ENCODE data around the gene ZNF444. TPM values are rescaled to one million over a fixed set of nuclear protein-coding genes. Genes with fewer than 3 reads are reported as not detected.

Gene ZNF444
- total and polyA plus RNA-seq, 2 of the 4 experiments (the other 2 are of a cell fraction) = 2.5 to 20.3 TPM

DNA sequence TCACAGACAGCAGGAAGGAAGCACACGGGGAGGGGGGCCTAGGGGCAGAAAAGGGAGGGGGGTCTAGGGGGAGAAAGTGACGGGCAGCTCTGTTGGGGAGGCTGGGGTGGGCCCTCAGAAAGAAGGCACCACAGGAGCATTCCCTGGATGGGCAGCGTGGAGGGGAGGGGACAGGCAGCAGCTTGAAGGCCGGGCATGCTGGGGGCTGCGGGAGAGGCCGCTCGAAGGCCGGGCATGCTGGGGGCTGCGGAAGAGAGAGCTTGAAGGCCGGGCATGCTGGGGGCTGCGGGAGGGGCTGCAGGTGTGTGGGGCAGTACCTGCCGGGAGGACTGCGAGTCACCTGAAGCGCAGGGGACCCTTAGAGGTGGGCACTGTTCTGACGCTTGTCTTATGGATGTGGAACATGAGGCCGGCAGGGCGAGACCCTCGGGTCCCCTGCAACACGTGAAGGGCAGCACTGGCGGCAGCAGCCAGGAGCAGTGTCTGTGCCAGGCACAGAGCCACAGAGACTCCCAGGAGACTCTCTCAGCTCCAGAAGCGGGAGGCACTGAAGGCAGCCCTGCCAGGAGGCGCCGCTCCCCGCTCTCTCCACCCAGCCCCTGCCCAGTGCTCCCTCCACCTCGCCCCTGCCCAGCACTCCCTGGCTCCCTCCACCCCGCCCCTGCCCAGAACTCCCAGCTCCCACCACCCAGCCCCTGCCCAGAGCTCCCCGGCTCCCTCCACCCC lies 33.3 kb upstream of the ZNF444 start:
- peaks cover 3 to 57% of the 10 kb centered on the region in 2 experiments; a peak in 3 of 4 replicates for H3K79me1 ChIP-seq (ENCODE audit: low read depth in 1 of 2, low read length in 2 of 2)
- no peak overlapping the region for H3K56ac ChIP-seq (ENCODE audit: extremely low read depth, insufficient read depth, low read length)
- dilution Hi-C loops (cut with HindIII; ENCODE audit: low sequenced_read_pairs, unreplicated experiment) = no loop called here
- ATAC-seq (ENCODE audit: low read depth) (no peak), DNase-seq (no peak)
- intact Hi-C loops (cut with micrococcal nuclease) = no loop called here
- H3K9me3 ChIP-seq (ENCODE audit: control insufficient read depth, insufficient read depth, low read length) = no peaks in the 10 kb centered on the region
- H3K18ac ChIP-seq (ENCODE audit: low read depth, low read length) = no peak overlapping the region
- H3K4me3 ChIP-seq (ENCODE audit: insufficient read depth, low read depth, low read length) = no peak overlapping the region
- H3K36me3 ChIP-seq (ENCODE audit: control insufficient read depth, insufficient read depth, low read length) = peaks cover 4% of the 10 kb centered on the region; the same call in 1 of the 2 replicates
- peaks cover 6% of the 10 kb centered on the region; the same call in 1 of the 2 replicates for H3K9me1 ChIP-seq (ENCODE audit: insufficient read depth, low read length)
- no peak overlapping the region for H2BK15ac ChIP-seq (ENCODE audit: low read depth, low read length)
- no peak overlapping the region for H4K5ac ChIP-seq (ENCODE audit: low read depth, low read length)
- no peak overlapping the region for H2BK120ac ChIP-seq (ENCODE audit: low read depth, low read length)
- peaks cover 30% of the 10 kb centered on the region for H3K4me1 ChIP-seq (ENCODE audit: control insufficient read depth, insufficient read depth, low read length)
- no peak overlapping the region for H3K4me2 ChIP-seq (ENCODE audit: low read depth, low read length)
- H2AK9ac ChIP-seq (replicated peaks; ENCODE audit: low read depth, low read length, poor library complexity) = no peak overlapping the region
- ChIA-PET CTCF (interaction anchor here (0.6 kb wide), 1 partner anchor 779 kb away, joined by 4 read pairs; no protein-coding TSS in a partner anchor), POLR2A (ENCODE audit: unreplicated experiment) (interaction anchor here (0.6 kb wide), 1 partner anchor 14 kb away, joined by 6 read pairs; no protein-coding TSS in a partner anchor)
- 76% methylated on average over 12 of the region's 27 CpGs; no CpG with 5 or more reads in 1 of the 2 experiments for WGBS, 2 experiments (ENCODE audit: extremely low coverage in 2 of 2, insufficient read length in 1 of 2)
- H2AFZ ChIP-seq (replicated peaks; ENCODE audit: low read length, poor library complexity) = no peak overlapping the region
- H4K8ac ChIP-seq (ENCODE audit: low read depth in 2 of 2, low read length in 2 of 2) = no peak overlapping the region
- no peak overlapping the region for H2AK5ac ChIP-seq (ENCODE audit: low read depth, low read length)
- TF ChIP-seq MAFK (IDR thresholded peaks at IDR 0.05; ENCODE audit: low read depth, low read length) (no peak), RCOR1 (IDR thresholded peaks at IDR 0.05; ENCODE audit: insufficient replicate concordance, low read length) (no peak), CHD1 (IDR thresholded peaks at IDR 0.05; ENCODE audit: low read depth, low read length) (no peak), MXI1 (IDR thresholded peaks at IDR 0.05; ENCODE audit: borderline replicate concordance, low read depth, low read length) (no peak)
- H4K91ac ChIP-seq (ENCODE audit: insufficient read depth, low read depth, low read length) = no peak overlapping the region
- no peak overlapping the region for H3K27ac ChIP-seq (ENCODE audit: insufficient read depth, low read length)
- H2BK20ac ChIP-seq (ENCODE audit: low read depth, low read length) = no peak overlapping the region
- in situ Hi-C loops (cut with MboI; ENCODE audit: low sequenced_read_pairs) = no loop called here
- H2BK5ac ChIP-seq (ENCODE audit: low read depth, low read length, poor library complexity, severe bottlenecking) = no peak overlapping the region
- no peak overlapping the region for H3K23ac ChIP-seq (ENCODE audit: low read depth, low read length)
- no peaks in the 10 kb centered on the region for H3K27me3 ChIP-seq (ENCODE audit: control insufficient read depth, insufficient read depth, low read length)
- H3K14ac ChIP-seq (replicated peaks; ENCODE audit: low read depth, low read length) = no peak overlapping the region
- no peak overlapping the region for H3K9ac ChIP-seq (ENCODE audit: low read depth, low read length)
- no TSS peak for BruUV-seq (replicated peaks)
- H3K4ac ChIP-seq (ENCODE audit: low read depth, low read length) = no peak overlapping the region
- peaks cover 83% of the 10 kb centered on the region for H4K20me1 ChIP-seq (ENCODE audit: insufficient read depth, low read length)
